Muscle of arm (tissue), 12 donors: ENCODE results near the gene GBP7. TPM values are rescaled to one million over a fixed set of nuclear protein-coding genes. Genes with fewer than 3 reads are reported as not detected.

ENCODE experiments used
- DNase-seq: peaks from one replicate; pipeline ENCODE4 v3.0.0-alpha.2; 2013
- polyA plus RNA-seq, 12 donors: library from polyadenylated mRNA; unstranded; fragments of 120-200 nt; gene quantifications; one replicate each; pipeline ENCODE4 v1.2.1, GENCODE V29; 2013; ENCODE audit not compliant: insufficient read length in 12 of 12

GBP7 gene
- polyA plus RNA-seq, 12 donors: 0.08 TPM; not detected in 9

DNA sequence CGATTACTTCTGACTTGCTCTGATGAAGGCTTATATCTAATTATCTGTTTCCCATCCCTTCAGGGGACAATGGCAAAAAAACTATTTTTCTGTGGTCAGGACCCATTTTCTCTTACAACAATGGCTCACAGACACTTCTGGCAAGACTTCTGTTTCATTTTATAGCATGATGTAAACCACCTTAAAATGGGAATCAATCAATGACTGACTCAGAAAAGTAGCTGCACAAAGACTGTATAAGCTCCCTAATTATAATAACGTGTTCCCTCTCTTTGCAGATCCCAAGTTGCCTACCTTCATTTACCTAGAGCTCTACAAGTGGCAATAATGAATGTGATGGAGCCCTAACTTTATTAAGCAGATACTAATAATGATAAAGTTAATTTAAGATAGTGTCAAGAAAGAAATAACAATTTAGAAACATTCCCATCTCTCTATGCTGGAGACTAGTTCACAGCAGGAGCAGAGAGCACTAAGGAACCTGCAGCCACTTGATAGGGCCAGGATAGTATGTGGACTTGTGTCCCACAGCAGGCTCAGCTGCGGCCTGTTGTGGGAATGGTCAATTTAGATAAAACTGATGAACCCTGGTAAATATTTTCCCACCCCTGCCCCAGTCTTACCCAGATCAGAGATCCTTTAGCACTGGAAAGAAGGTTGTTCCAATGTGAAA is 50.4 kb downstream of the GBP7 start:
- no peak for DNase-seq

- no peak for DNase-seq
Observed at GRCh38 chr1:89121641-89122040, 54.2 kb downstream of the GBP7 start.

- no peak for DNase-seq
Observed at GRCh38 chr1:89114662-89115061, 61.1 kb downstream of the GBP7 start.

- DNase-seq: no peak
Observed at GRCh38 chr1:89112871-89113613, 62.8 kb downstream of the GBP7 start.

- no peak for DNase-seq
Observed at GRCh38 chr1:89104687-89105086, 71.1 kb downstream of the GBP7 start.

GRCh38 chr1:89104147-89104546 is 71.7 kb downstream of the GBP7 start:
- DNase-seq: no peak

DNA sequence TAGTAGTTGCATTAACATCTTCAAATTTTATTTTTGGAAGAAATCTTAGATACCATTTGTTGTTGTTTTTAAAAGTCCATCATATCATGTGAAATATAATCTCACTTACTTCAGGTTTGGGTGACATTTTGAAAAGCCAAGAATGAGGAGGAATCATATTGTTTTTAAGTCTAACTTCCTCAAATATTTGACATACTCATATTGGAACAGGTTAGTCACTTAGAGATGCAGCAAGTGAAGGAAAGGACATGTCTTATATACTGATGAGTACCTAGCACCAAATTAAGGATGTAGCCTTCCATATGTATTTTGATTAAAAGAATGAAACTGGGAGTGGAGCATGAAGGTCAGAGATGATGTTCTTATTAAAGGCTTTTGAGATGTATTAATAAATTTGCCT is 73.8 kb downstream of the GBP7 start:
- no peak for DNase-seq

GRCh38 chr1:89100412-89100811 is 75.4 kb downstream of the GBP7 start:
- DNase-seq: no peak

GRCh38 chr1:89098857-89099256 is 76.9 kb downstream of the GBP7 start:
- DNase-seq: no peak

GRCh38 chr1:89095737-89096136 is 80.1 kb downstream of the GBP7 start:
- DNase-seq: no peak

DNA sequence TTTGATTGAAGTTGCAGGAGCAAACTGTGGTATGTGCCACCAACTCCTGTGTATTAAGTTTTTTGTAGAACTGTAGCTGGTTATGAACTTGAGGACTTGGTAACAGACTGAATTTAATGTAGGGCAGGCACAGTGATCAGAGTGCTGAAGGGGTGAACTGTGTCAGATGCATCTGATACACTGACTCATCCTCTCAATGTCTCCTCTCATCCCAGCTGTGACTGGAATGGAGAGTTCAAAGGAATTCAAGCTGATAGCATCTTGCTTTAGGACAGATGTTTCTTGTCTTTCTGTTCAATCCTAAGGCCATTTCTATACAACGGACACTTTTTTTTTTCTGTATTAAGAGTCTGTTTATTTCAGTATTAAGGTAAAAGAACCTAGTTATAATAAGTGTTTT is 85.8 kb downstream of the GBP7 start:
- DNase-seq: no peak

DNA sequence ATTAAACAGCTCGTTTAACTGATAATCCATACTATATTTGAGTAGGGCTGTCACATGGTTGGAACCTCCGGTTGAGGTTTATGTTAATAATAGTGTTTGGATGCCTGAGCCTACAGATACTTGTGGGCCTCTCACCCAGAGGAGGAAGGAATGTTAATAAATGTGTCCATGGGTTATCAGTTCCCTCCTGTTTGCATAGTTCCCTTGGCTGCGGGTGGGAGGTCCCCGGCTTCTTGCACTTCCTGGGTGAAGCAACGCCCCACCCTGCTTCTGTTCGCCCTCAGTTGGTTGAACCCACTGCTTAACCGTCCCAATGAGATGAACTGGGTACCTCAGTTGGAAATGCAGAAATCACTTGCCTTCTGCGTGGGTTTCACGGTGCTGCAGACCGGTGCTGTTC is 87.2 kb downstream of the GBP7 start:
- no peak for DNase-seq

GRCh38 chr1:89087241-89087640 is 88.6 kb downstream of the GBP7 start:
- no peak for DNase-seq

DNA sequence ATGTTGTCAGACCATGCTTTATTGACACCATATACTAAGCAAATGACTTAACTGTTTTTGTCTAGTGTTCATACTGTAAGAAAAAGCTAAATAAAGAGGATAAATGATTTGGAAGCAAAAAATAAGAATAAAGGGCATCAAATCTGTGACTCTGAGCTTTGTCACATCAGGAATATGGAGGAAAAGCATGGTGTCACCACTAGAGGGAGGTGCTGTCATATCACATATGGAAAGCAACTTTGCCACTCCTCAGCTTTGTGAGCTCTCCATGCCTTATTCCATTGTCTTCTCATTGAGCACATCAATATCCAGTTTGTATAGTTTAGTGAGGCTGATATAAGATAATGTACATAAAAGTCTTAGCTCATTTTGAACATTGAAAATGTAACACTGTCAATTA is 90.0 kb downstream of the GBP7 start:
- DNase-seq: no peak

Other genes starting within 250 kb of the GBP7 start
- gene KYAT3, start 183.4 kb downstream of the GBP7 start, polyA plus RNA-seq: 10 to 100 TPM in 11 of 12 donors, not detected in 1; 10.3 to 38.1 (median 19.9) TPM
- gene RBMXL1, start 183.4 kb downstream of the GBP7 start, polyA plus RNA-seq: 10 to 100 TPM in 11 of 12 donors, not detected in 1; 10.2 to 17.9 (median 15.2) TPM
- gene GBP3, start 153.1 kb downstream of the GBP7 start, polyA plus RNA-seq: 10 to 100 TPM in 1 of 12 donors, 1 to 10 TPM in 10, not detected in 1; 2.0 to 10.1 (median 2.8) TPM
- gene GBP1, start 110.8 kb downstream of the GBP7 start, polyA plus RNA-seq: 10 to 100 TPM in 3 of 12 donors, 1 to 10 TPM in 8, not detected in 1; 4.0 to 42.2 (median 6.1) TPM
- gene GBP2, start 49.9 kb downstream of the GBP7 start, polyA plus RNA-seq: 10 to 100 TPM in 1 of 12 donors, 1 to 10 TPM in 3, under 1 TPM in 6, not detected in 2; 0.62 to 29.2 (median 0.93) TPM
- 1 to 10 TPM in 11 of 12 donors, not detected in 1; 3.2 to 5.4 (median 3.9) TPM for gene GBP4, start 22.9 kb upstream of the GBP7 start, polyA plus RNA-seq
- gene GBP5, start 96.9 kb upstream of the GBP7 start, polyA plus RNA-seq: 1 to 10 TPM in 5 of 12 donors, under 1 TPM in 5, not detected in 2; 0.53 to 3.9 (median 0.94) TPM
- gene GBP6, start 188.1 kb upstream of the GBP7 start, polyA plus RNA-seq: under 1 TPM in 6 of 12 donors, not detected in 6; 0.05 to 0.22 (median 0.12) TPM